Measurements from ENCODE around the gene NR1H2.
"Not testable (repeated sequence)": the region's sequence is repeated elsewhere in the genome, so short reads cannot be mapped to it uniquely, and the experiment has no call there.

Gene NR1H2

GRCh38 chr19:50379602-50380001 is 3.3 kb downstream of the NR1H2 start:
- DNase-seq, result no peak

GRCh38 chr19:50380137-50380536 is 3.9 kb downstream of the NR1H2 start:
- DNase-seq, result no peak

GRCh38 chr19:50380751-50381151 is 4.5 kb downstream of the NR1H2 start:
- no peak for DNase-seq

- DNase-seq, result no peak
These were observed 5.8 kb downstream of the NR1H2 start for GRCh38 chr19:50381881-50382729.

GRCh38 chr19:50383001-50383851 is 7.0 kb downstream of the NR1H2 start:
- no peak for DNase-seq

- DNase-seq, result peak; percentile 99
These were observed 7.8 kb downstream of the NR1H2 start, which contains the start of gene POLD1 for GRCh38 chr19:50383852-50384684. Gene POLD1, plus strand, starts transcription at chr19:50384347. Its CDS starts 14,505 bp downstream, at chr19:50398852.

GRCh38 chr19:50384685-50385535 is 8.7 kb downstream of the NR1H2 start:
- DNase-seq, result no peak

- DNase-seq, result peak; percentile 51
These were observed 11.1 kb downstream of the NR1H2 start for GRCh38 chr19:50387176-50387867.

GRCh38 chr19:50387868-50388245 is 11.6 kb downstream of the NR1H2 start:
- DNase-seq, result no peak

- DNase-seq, result not testable (repeated sequence)
These were observed 14.0 kb downstream of the NR1H2 start for GRCh38 chr19:50390295-50390694.

GRCh38 chr19:50390952-50391351 is 14.7 kb downstream of the NR1H2 start:
- DNase-seq, result not testable (repeated sequence)

- no peak for DNase-seq
These were observed 16.5 kb downstream of the NR1H2 start for GRCh38 chr19:50392759-50393158.

- no peak for DNase-seq
These were observed 17.3 kb downstream of the NR1H2 start for GRCh38 chr19:50393589-50393988.

GRCh38 chr19:50394017-50394416 is 17.8 kb downstream of the NR1H2 start:
- DNase-seq, result no peak

GRCh38 chr19:50398675-50399367 is 22.6 kb downstream of the NR1H2 start:
- DNase-seq, result no peak

GRCh38 chr19:50399368-50399745 is 23.1 kb downstream of the NR1H2 start:
- no peak for DNase-seq

- no peak for DNase-seq
These were observed 25.6 kb downstream of the NR1H2 start for GRCh38 chr19:50401605-50402450.

GRCh38 chr19:50402544-50403301 is 26.5 kb downstream of the NR1H2 start:
- DNase-seq, result no peak
